NCI-H1436 treated with DMSO at 0.1 percent for 48 hours (cell line): ENCODE data around the gene UBXN2A.

Experiments
- DNase-seq: peaks from one replicate; lab custom pipeline; 2025; lab: John Stamatoyannopoulos, UW

UBXN2A gene

GRCh38 chr2:24046930-24047702 lies 106.9 kb downstream of the UBXN2A start, which contains the start of gene WDCP:
Gene WDCP (minus strand): TSS chr2:24047391. CDS start chr2:24039494, 7,897 bp downstream.
- DNase-seq = peak; percentile 98

GRCh38 chr2:24047703-24048033 lies 107.4 kb downstream of the UBXN2A start:
- no peak for DNase-seq

DNA sequence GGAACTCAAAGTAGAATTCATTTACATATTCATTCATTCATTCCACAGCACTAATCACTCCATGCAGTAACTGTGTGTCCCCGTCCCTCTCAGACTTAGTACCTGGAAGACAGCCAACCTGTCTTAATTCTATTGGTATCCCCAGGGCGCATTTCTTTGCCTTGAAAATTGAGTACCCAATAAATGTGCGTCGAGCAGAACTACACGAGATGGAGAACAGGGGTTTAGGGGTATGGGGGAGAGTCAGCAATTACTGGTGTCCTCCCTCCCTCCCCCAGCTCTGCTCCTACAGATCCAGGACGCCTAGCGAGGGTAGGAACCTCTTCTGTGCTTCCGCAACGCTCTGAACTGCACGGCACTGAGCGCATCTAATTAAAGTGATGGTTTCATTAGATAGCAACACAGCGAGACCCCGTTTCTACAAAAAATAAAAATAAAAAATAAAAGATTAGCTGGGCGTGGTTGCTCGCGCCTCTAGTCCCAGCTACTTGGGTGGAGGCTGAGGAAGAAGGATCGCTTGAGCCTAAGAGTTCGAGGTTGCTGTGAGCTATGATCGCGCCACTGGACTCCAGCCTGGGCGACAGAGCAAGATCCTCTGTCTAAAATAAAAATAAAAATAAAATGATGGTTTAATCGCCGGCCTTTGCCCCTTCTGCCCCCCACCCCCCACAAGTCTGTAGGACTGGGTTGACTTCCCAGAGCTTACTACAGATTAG lies 108.7 kb downstream of the UBXN2A start:
- DNase-seq = no peak

DNA sequence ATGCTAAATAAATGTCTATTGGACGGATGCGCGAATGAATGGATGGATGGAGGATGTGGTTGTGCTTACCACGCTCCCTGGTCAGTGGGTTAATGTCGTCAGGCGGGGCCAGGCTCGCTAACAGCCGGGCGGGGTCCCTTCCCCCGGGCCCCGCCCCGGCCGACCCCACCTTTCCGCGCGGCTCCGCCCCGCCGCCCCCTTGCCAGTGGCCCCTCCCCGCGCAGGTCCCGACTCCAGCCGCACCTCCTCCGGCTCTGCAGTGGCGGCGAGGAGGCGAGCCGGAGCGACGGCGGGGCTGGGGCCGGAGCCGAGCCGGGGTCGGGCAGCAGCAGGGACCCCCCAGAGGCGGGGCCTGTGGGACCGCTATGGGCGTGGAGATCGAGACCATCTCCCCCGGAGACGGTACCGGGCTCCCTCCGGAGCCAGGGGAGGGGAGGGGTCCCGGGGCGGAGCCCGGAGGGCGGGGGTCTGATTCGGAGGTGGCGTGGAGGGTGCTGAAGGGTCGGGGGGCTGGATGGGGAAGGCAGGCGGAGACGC lies 109.3 kb downstream of the UBXN2A start, which contains the start of gene FKBP1B:
FKBP1B (plus strand) TSS at position 257 of the 537 bp plus-strand sequence; CDS start at position 366, 109 bp downstream.
- no peak for DNase-seq

DNA sequence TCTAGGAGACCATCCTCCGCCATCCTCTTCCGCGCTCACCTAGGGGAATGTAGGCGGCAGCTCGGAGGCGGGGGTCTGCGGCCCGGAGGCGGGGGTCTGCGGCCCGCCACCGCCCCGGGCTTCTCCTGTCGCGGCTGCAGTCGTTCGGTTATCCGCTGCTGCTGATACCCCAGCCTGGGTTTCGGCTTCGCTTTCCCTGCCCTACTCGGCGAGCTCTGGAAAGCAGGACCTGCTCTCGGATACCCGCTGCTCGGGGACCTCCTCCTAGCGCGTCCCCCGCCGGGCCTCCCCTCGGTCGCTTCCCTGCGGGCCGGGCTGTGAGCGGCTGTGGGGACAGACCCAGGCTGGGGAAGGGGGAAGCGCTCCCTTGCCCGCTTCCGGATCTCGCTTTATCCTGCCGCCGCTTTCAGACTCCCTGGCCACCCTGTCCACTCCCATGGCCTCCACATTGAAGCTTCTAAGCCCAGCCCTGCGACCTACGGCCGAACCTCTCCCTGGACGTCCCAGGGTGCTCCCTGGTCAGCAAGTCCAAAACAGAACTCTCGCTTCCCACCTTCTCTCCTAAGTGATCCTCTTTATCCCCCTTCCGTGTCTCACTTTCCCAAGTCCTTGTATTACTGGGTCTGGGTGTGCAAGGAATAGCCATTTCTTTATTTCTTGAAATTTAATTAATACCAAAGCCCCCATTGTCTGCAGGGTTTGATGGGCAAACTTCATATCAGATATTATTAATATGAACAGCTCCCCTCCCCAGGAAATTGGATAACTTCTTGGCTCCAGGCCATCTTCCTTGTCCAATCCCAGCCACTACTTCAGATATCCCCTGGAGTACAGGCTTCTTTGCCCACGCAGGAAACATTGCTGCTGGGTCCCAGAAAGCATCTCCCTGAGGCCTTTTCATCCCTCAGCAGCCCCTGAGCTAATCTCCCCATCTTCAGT lies 110.0 kb downstream of the UBXN2A start:
- no peak for DNase-seq

GRCh38 chr2:24051833-24052232 lies 111.6 kb downstream of the UBXN2A start:
- DNase-seq = no peak

GRCh38 chr2:24052951-24053350 lies 112.7 kb downstream of the UBXN2A start:
- DNase-seq = no peak
